GM12801 (cell line): ENCODE data around the gene DDX4.

ENCODE experiments used
- CTCF ChIP-seq: IDR thresholded peaks from one replicate; pipeline ENCODE4 v1.5.1; 2011; ENCODE audit warnings: control low read depth; ENCODE audit not compliant: insufficient read length; ENCODE audit errors: extremely low read depth

DDX4 gene

DNA sequence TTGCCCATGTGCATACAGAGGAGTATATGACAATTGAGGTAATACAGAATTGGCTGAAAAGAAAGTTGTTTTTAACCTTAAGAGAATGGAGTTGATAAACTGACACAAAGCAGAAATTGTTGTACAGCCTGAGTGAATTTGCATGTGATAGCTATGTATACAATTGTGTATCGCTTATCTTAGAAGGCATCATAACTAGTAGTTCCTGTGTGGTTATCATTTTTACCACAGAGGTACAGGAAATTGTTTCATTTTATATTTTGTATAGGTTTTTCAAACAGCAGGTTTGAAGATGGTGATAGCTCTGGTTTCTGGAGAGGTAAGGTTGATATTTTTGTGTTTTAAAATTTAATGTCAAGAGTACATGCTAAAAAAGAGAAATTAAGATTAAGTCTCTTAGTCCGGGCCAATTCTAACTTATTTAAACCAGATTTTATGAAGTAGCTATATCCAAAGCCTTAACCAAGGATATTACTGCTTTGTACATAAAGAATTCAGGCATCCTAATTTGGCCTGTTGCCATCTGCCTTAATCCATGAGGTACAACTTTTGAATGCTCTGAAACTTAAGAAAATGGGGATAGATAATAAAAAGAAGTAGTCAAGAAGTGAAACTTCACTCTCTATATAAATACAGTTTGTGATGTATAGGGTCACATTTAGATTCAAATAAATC, 26.0 kb downstream of the DDX4 start:
- TF ChIP-seq CTCF, result no peak

DNA sequence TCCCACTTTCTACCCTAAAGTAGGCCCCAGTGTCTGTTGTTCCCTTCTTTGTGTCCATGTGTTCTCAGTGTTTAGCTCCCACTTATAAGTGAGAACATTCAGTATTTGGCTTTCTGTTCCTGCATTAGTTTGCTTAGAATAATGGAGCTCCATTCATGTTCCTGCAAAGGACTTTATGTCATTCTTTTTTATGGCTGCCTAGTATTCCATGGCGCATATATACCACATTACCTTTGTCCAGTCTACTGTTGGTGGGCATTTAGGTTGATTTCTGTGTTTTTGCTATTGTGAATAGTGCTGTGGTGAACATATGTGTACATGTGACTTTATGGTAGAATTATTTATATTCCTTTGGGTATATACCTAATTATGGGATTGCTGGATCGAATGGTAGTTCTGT, 30.4 kb downstream of the DDX4 start:
- TF ChIP-seq CTCF, result no peak

- TF ChIP-seq CTCF, result no peak
Measured at GRCh38 chr5:55771175-55771655, 33.4 kb downstream of the DDX4 start.

- TF ChIP-seq CTCF, result no peak
Measured at GRCh38 chr5:55773057-55773456, 35.2 kb downstream of the DDX4 start.

DNA sequence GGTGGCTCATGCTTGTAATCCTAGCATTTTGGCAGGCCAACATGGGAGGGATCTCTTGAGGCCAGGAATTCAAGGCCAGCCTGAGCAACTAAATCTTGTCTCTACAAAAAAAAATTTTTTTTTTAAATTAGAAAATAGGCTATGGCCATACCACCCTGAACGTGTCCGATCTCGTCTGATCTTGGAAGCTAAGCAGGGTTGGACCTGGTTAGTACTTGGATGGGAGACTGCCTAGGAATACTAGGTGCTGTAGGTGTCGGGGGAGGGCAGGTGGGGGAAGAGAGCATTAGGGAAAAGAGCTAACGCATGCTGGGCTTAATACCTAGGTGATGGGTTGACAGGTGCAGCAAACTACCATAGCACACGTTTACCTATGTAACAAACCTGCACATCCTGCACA, 39.5 kb downstream of the DDX4 start:
- TF ChIP-seq CTCF, result no peak

GRCh38 chr5:55800924-55801323, 63.1 kb downstream of the DDX4 start:
- TF ChIP-seq CTCF, result no peak

DNA sequence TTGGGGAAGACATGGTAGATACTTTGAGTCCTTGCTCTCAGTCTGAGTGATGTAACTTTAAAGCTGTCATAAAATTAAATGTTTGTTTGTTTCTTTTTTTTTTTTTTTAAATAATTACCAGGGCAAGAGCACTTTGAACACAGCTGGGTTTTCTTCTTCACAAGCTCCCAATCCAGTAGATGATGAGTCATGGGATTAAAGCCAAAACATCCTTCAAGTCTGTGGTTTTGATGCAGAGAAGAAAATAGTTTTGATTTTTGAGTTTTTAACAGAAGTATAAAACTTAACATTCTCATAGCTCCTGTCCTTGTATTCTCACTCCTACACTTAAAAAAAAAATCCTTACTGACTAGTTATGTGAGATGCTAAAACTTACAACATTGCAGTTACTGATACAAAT, 78.5 kb downstream of the DDX4 start:
- TF ChIP-seq CTCF, result no peak
